Mesenchymal stem cell (in vitro differentiated cells and primary cell): ENCODE measurements around the gene TGFB1.

Experiments
- DNase-seq: peaks from one replicate; pipeline ENCODE4 v3.0.0-alpha.2; 2013
- H2AFZ ChIP-seq: one replicate; pipeline ENCODE4 v1.6.1; 2013; ENCODE audit warnings: low read depth, mild to moderate bottlenecking, control low read depth, inconsistent platforms, low read length, moderate library complexity
- H2AK5ac ChIP-seq: 2 replicates; pipeline ENCODE4 v1.6.1; 2013; ENCODE audit warnings: low read length, moderate library complexity, mild to moderate bottlenecking, inconsistent platforms; ENCODE audit not compliant: severe bottlenecking
- H2BK120ac ChIP-seq: one replicate; pipeline ENCODE4 v1.6.1; 2013; ENCODE audit warnings: low read depth, mild to moderate bottlenecking, inconsistent platforms, low read length, moderate library complexity
- H2BK12ac ChIP-seq, 2 experiments: one replicate each; pipeline ENCODE4 v1.6.1; 2013; ENCODE audit warnings: inconsistent platforms in 2 of 2, low read length in 2 of 2, mild to moderate bottlenecking in 2 of 2, moderate library complexity in 2 of 2, control low read depth in 1 of 2
- H2BK15ac ChIP-seq: one replicate; pipeline ENCODE4 v1.6.1; 2013; ENCODE audit warnings: mild to moderate bottlenecking, low read depth, inconsistent platforms; ENCODE audit not compliant: poor library complexity, severe bottlenecking
- H2BK5ac ChIP-seq: 2 replicates; pipeline ENCODE4 v1.6.1; 2013; ENCODE audit warnings: low read depth, mild to moderate bottlenecking, low read length, control low read depth, inconsistent platforms; ENCODE audit not compliant: poor library complexity, severe bottlenecking
- H3K14ac ChIP-seq, 2 experiments: one replicate each; pipeline ENCODE4 v1.6.1; 2013; ENCODE audit warnings: inconsistent platforms in 2 of 2, low read length in 2 of 2, control low read depth in 1 of 2, mild to moderate bottlenecking in 1 of 2, moderate library complexity in 1 of 2
- H3K18ac ChIP-seq, 2 experiments: one replicate each; pipeline ENCODE4 v1.6.1; 2013; ENCODE audit warnings: inconsistent platforms in 2 of 2, low read length in 2 of 2, control low read depth in 1 of 2, low read depth in 1 of 2, mild to moderate bottlenecking in 1 of 2
- H3K23ac ChIP-seq, 2 experiments: one replicate each; pipeline ENCODE4 v1.6.1; 2013; ENCODE audit warnings: inconsistent platforms in 2 of 2, low read length in 2 of 2, mild to moderate bottlenecking in 2 of 2, moderate library complexity in 2 of 2, control low read depth in 1 of 2
- H3K27ac ChIP-seq: 2 replicates; pipeline ENCODE4 v1.5.1; 2013; ENCODE audit warnings: mild to moderate bottlenecking, moderate library complexity, low read length, control low read depth, inconsistent platforms; ENCODE audit not compliant: poor library complexity, severe bottlenecking
- H3K27me3 ChIP-seq, 2 experiments: 2 replicates each; pipeline versions ENCODE4 v1.6.1 to v1.7.0; 2013; ENCODE audit warnings: low read length in 2 of 2, mild to moderate bottlenecking in 2 of 2, moderate library complexity in 2 of 2, control low read depth in 1 of 2, inconsistent platforms in 1 of 2; ENCODE audit not compliant: control insufficient read depth in 1 of 2, insufficient read depth in 1 of 2
- H3K36me3 ChIP-seq, 2 experiments: 2 replicates each; pipeline versions ENCODE4 v1.6.1 to v1.7.0; 2013; ENCODE audit warnings: low read length in 2 of 2, control low read depth in 1 of 2, inconsistent platforms in 1 of 2, low read depth in 1 of 2, mild to moderate bottlenecking in 1 of 2; ENCODE audit not compliant: insufficient read depth in 2 of 2, control insufficient read depth in 1 of 2
- H3K4ac ChIP-seq, 2 experiments: one replicate each; pipeline ENCODE4 v1.6.1; 2013; ENCODE audit warnings: inconsistent platforms in 2 of 2, low read length in 2 of 2, mild to moderate bottlenecking in 2 of 2, moderate library complexity in 2 of 2, control low read depth in 1 of 2, low read depth in 1 of 2
- H3K4me1 ChIP-seq: 2 replicates; pipeline ENCODE4 v1.6.1; 2013; ENCODE audit warnings: low read depth, low read length, control low read depth; ENCODE audit not compliant: control insufficient read depth, insufficient read depth
- H3K4me2 ChIP-seq: 2 replicates; pipeline ENCODE4 v1.6.1; 2013; ENCODE audit warnings: low read length, mild to moderate bottlenecking, inconsistent platforms; ENCODE audit not compliant: poor library complexity, severe bottlenecking
- H3K4me3 ChIP-seq, 2 experiments: 2 replicates each; pipeline versions ENCODE4 v1.5.1 to v1.7.0; 2013; ENCODE audit warnings: low read length in 2 of 2, mild to moderate bottlenecking in 2 of 2, control low read depth in 1 of 2, low read depth in 1 of 2; ENCODE audit not compliant: insufficient read depth in 1 of 2
- H3K79me1 ChIP-seq: replicated peaks from 2 replicates; pipeline ENCODE4 v1.6.1; 2013; ENCODE audit warnings: mild to moderate bottlenecking, control low read depth, low read length, inconsistent platforms; ENCODE audit not compliant: poor library complexity, severe bottlenecking
- H3K9ac ChIP-seq: 2 replicates; pipeline ENCODE4 v1.7.0; 2013; ENCODE audit warnings: mild to moderate bottlenecking, low read length, moderate library complexity
- H3K9me3 ChIP-seq: 2 replicates; pipeline ENCODE4 v1.7.0; 2013; ENCODE audit warnings: mild to moderate bottlenecking, low read length; ENCODE audit not compliant: control insufficient read depth
- H4K8ac ChIP-seq: one replicate; pipeline ENCODE4 v1.6.1; 2013; ENCODE audit warnings: inconsistent platforms, mild to moderate bottlenecking, low read length, moderate library complexity
- H4K91ac ChIP-seq: one replicate; pipeline ENCODE4 v1.6.1; 2013; ENCODE audit warnings: mild to moderate bottlenecking, low read length, inconsistent platforms
- WGBS: methylation state at CpG from one replicate; pipeline ENCODE4 v1.1.7; 2013; ENCODE audit warnings: mixed read lengths; 5-methylcytosine and 5-hydroxymethylcytosine counted together

The TGFB1 gene

GRCh38 chr19:41330481-41330880 lies 23.2 kb downstream of the TGFB1 start:
- no peak overlapping the region for H3K4ac ChIP-seq
- peaks cover 48 to 51% of the 10 kb centered on the region in 2 experiments for H3K36me3 ChIP-seq
- H4K91ac ChIP-seq = no peak overlapping the region
- H3K9ac ChIP-seq = no peak overlapping the region
- no peak overlapping the region for H2BK120ac ChIP-seq
- H3K27ac ChIP-seq = no peak overlapping the region
- no peak for DNase-seq
- no peak overlapping the region for H3K4me3 ChIP-seq
- no peaks in the 10 kb centered on the region for H3K9me3 ChIP-seq
- 93% methylated on average over 4 of the region's 4 CpGs for WGBS
- no peaks in the 10 kb centered on the region for H3K27me3 ChIP-seq
- H4K8ac ChIP-seq = no peak overlapping the region
- no peak overlapping the region for H2BK5ac ChIP-seq
- no peak overlapping the region for H3K14ac ChIP-seq
- H2AFZ ChIP-seq = no peak overlapping the region
- H3K4me2 ChIP-seq = no peak overlapping the region
- peaks cover 32% of the 10 kb centered on the region for H3K4me1 ChIP-seq
- H3K18ac ChIP-seq = no peak overlapping the region
- peaks cover 8% of the 10 kb centered on the region for H3K79me1 ChIP-seq
- no peak overlapping the region for H2BK12ac ChIP-seq
- no peak overlapping the region for H2AK5ac ChIP-seq
- H3K23ac ChIP-seq = no peak overlapping the region
- no peak overlapping the region for H2BK15ac ChIP-seq

GRCh38 chr19:41328842-41329225 lies 24.9 kb downstream of the TGFB1 start:
- no peak for DNase-seq
- Histone ChIP-seq H3K27me3 (no peaks in the 10 kb centered on the region), H4K8ac (peak overlapping the region; percentile 47), H2BK5ac (no peak overlapping the region), H2BK12ac (peak overlapping the region; percentile 6 to 12), H3K4ac (peak overlapping the region; percentile 2 to 30), H3K18ac (peak overlapping the region; percentile 1 to 75), H3K4me2 (no peak overlapping the region), H3K9me3 (no peaks in the 10 kb centered on the region), H3K79me1 (peaks cover 5% of the 10 kb centered on the region), H4K91ac (peak overlapping the region; percentile 99), H3K9ac (no peak overlapping the region), H2BK120ac (peak overlapping the region; percentile 54), H3K4me1 (peaks cover 47% of the 10 kb centered on the region), H2BK15ac (peak overlapping the region; percentile 73), H2AK5ac (peak overlapping the region; percentile 55), H3K23ac (peak overlapping the region in 1 of 2 experiments; percentile 51), H3K36me3 (peaks cover 40 to 42% of the 10 kb centered on the region in 2 experiments), H3K4me3 (no peak overlapping the region), H2AFZ (no peak overlapping the region), H3K14ac (peak overlapping the region in 1 of 2 experiments; percentile 68), H3K27ac (peak overlapping the region; percentile 21)
- WGBS = 100% methylated on average over 1 of the region's 1 CpG

DNA sequence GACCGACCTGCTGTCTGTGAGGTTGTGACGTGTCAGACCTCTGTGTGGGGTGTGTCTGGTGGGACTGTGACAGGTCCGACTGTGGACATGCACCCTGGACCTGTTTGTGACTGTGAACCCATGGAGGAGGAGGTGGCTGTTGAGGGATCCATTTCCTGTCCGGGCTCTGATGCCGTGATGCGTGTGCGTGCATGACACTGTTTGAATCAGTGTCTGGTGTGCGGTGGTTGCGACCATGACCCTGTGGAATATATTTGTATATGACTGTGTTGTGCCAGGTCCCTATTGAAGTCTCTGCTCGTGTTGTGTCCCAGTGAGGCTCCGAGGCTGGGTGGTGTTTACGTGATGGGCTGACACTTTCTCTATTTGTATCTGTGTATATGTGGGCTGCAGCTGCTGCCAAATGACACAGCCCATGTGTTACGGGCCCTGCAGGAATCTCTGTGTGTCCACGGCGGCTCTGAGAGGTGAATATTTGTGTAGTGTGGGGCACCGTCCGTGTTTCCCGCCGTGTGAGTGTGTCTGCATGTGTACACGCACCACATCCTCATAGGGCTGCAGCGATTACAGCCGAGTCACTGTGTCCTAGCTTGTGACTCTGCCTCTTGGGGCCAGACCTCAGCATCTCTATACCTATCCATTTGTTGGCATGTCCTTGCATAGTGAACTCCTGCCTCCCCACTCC lies 25.4 kb downstream of the TGFB1 start:
- no peak overlapping the region for H2AFZ ChIP-seq
- no peak overlapping the region for H3K9ac ChIP-seq
- H3K9me3 ChIP-seq = no peaks in the 10 kb centered on the region
- DNase-seq = peak; percentile 80
- H3K4me3 ChIP-seq = no peak overlapping the region
- 67% methylated on average over 22 of the region's 22 CpGs for WGBS
- peaks cover 52% of the 10 kb centered on the region for H3K4me1 ChIP-seq
- peak overlapping the region; percentile 99 for H4K91ac ChIP-seq
- peaks cover 36 to 42% of the 10 kb centered on the region in 2 experiments for H3K36me3 ChIP-seq
- H3K27me3 ChIP-seq = no peaks in the 10 kb centered on the region
- H3K4me2 ChIP-seq = no peak overlapping the region
- peaks cover 4% of the 10 kb centered on the region for H3K79me1 ChIP-seq
- no peak overlapping the region for H2BK5ac ChIP-seq
- H2BK12ac ChIP-seq = peak overlapping the region; percentile 29 to 76
- no peak overlapping the region for H2BK120ac ChIP-seq
- H3K4ac ChIP-seq = peak overlapping the region; percentile 92 to 98
- H3K14ac ChIP-seq = peak overlapping the region in 1 of 2 experiments; percentile 94
- peak overlapping the region; percentile 25 for H3K27ac ChIP-seq
- peak overlapping the region; percentile 85 to 98 for H3K18ac ChIP-seq
- peak overlapping the region; percentile 73 for H2BK15ac ChIP-seq
- H2AK5ac ChIP-seq = peak overlapping the region; percentile 77
- peak overlapping the region in 1 of 2 experiments; percentile 51 for H3K23ac ChIP-seq
- H4K8ac ChIP-seq = peak overlapping the region; percentile 99

- Histone ChIP-seq H2AK5ac (peak overlapping the region; percentile 77), H2BK12ac (peak overlapping the region; percentile 29 to 76), H3K4me2 (peak overlapping the region; percentile 12), H3K23ac (peak overlapping the region in 1 of 2 experiments; percentile 25), H2BK15ac (peak overlapping the region; percentile 100), H2BK120ac (peak overlapping the region; percentile 98), H3K36me3 (peaks cover 36 to 42% of the 10 kb centered on the region in 2 experiments), H2BK5ac (no peak overlapping the region), H3K4ac (peak overlapping the region; percentile 92 to 98), H3K27me3 (no peaks in the 10 kb centered on the region), H3K9ac (no peak overlapping the region), H2AFZ (no peak overlapping the region), H3K27ac (peak overlapping the region; percentile 25), H4K8ac (peak overlapping the region; percentile 99), H3K4me3 (no peak overlapping the region), H3K79me1 (peaks cover 2% of the 10 kb centered on the region), H3K9me3 (no peaks in the 10 kb centered on the region), H3K18ac (peak overlapping the region; percentile 85 to 98), H3K4me1 (peaks cover 58% of the 10 kb centered on the region), H4K91ac (peak overlapping the region; percentile 99), H3K14ac (peak overlapping the region in 1 of 2 experiments; percentile 94)
- no peak for DNase-seq
- 53% methylated on average over 33 of the region's 33 CpGs for WGBS
Measured at GRCh38 chr19:41327576-41328156, 26.1 kb downstream of the TGFB1 start.
